SK-N-SH (cell line): ENCODE results near the gene FMNL1.

Experiments used
- CTCF ChIP-seq: fragments of 200-600 bp; sonication (generic); IDR thresholded peaks from 2 replicates; pipeline ENCODE4 v1.6.1; 2017; ENCODE audit warnings: antibody characterized with exemption, mild to moderate bottlenecking, moderate library complexity
- POLR2AphosphoS5 ChIP-seq: IDR thresholded peaks from 2 replicates; pipeline ENCODE4 v1.6.1; 2012; ENCODE audit warnings: low read depth, low read length
- RAD21 ChIP-seq: IDR thresholded peaks from 2 replicates; pipeline ENCODE4 v1.6.1; 2012; ENCODE audit warnings: mild to moderate bottlenecking, low read length

GRCh38 chr17:45294506-45294905 is 72.8 kb downstream of the FMNL1 start:
- TF ChIP-seq POLR2AphosphoS5 (peak; percentile 87), CTCF (no peak), RAD21 (peak; percentile 15; the same call in 1 of the 2 replicates)
